Stimulated activated CD4-positive, alpha-beta T cell treated with anti-CD3 and anti-CD28 coated beads, Interleukin-2, amount 100 ng/mL, for 4 hours (primary cell): Measurements from ENCODE around the gene COL6A1.
"Not testable (repeated sequence)": the region's sequence is repeated elsewhere in the genome, so short reads cannot be mapped to it uniquely, and the experiment has no call there.

Source experiments
- DNase-seq: peaks from one replicate; pipeline ENCODE4 v3.0.0-alpha.2; 2020; ENCODE audit warnings: low read depth

The COL6A1 gene

DNA sequence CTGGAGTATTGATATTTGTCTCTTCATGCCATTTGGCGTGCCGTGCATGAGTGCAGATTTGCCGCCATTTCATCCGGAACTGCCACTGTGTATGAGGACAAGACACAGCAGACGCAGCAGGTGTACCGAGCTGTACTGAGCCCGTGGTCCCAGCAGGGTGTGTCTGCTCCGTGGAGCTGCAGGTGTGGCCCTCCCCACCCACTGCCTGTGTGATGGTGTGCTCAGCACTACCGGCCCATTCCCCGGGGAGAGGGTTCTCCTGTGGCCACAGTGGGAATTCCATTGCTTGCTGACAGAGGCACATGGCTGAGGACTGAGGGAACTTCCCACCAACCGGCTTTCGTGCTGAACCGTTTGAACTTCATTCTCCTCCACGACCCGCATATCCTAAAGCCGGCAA is 34.3 kb upstream of the COL6A1 start:
- DNase-seq, result no peak

DNA sequence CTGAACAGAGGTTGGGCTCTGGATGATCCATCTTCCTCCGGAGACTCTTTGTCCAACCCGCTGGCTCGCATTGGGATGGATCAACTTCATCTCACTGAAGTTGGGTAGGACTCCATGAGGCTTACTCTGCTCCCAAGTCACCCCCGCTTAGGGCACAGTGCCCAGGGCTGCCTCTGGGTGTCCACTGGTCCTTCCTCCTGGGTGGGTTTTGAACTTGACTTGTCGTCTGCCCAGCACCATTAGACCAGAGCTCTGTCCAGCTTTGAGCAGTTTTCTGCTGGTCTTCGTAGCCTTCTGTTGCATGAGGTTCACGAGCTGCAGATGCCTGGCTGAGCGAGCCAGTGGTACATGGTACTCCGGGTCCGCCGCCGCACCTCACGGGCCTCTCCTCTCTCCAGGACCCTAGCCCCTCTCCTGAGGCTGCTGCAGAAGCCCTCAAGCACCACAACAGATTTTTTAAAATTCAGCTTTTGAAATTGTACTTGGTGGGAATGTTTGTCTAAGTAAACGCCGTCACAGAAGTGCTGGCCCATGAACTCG is 33.8 kb upstream of the COL6A1 start:
- no peak for DNase-seq

DNA sequence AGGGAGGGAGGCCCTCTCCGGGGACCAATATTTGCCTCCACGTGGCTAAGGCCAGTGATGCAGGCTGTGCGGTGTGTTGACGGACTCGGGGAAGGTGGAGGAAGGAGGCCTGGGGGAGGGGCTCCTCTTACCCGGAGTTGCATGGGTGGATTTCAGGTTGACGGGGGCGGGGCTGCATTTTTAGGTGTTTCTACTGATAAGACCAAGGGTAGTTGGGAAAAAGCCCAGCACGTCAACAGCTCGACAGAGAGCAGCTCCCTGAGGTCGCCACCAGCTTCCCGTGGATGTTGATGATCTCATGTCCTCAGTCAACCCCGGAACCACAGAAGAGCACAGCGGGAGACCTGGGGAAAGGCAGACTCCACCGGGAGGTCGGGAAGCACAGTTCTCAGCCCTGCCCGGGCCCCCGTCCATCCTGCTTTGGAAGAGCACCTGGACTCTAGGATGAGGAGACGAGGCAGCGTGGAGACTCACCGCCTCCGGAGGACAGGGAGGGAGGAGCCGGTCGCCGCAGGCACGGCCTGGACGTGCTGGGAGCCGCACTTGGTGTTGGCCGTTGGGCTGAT is 32.9 kb upstream of the COL6A1 start:
- DNase-seq, result no peak

DNA sequence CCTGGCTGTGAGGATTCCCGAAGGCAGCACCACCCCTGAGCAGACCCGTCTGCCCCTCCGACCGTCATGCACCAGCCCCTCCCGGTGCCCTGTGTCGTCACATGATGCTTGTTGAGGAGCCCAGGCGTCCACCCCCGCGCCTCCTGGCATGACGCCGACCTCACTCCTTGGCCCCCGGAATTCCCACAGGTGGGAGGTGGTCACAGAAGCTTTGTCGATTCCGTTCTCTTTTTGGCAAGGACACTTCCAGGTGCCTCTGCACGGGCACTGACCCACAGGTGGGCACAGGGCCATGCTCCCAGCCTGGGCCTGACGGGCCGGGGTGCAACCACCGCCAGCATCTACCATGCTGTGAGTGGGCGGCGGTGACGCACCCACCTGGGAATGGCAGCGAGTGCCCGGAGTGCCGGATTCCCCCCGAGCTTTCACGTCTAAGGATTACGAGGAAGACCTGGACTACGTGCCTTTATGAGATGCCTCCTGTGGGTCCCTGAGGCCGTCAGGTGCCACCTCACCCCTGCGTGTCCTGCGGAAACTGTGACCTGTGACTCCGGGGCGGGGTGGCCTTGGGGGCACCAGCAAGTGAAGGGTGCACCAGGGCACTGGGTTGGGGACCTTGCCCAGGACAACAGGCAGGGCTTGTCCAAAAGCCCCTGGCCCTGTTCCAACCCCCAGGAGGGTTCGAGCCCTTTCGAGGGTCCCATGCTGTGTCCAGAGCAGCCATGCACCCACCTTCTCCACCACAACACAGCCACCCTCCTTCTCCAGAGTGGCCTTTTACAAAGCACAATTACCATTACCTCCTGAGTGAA is 31.4 kb upstream of the COL6A1 start:
- DNase-seq, result no peak

DNA sequence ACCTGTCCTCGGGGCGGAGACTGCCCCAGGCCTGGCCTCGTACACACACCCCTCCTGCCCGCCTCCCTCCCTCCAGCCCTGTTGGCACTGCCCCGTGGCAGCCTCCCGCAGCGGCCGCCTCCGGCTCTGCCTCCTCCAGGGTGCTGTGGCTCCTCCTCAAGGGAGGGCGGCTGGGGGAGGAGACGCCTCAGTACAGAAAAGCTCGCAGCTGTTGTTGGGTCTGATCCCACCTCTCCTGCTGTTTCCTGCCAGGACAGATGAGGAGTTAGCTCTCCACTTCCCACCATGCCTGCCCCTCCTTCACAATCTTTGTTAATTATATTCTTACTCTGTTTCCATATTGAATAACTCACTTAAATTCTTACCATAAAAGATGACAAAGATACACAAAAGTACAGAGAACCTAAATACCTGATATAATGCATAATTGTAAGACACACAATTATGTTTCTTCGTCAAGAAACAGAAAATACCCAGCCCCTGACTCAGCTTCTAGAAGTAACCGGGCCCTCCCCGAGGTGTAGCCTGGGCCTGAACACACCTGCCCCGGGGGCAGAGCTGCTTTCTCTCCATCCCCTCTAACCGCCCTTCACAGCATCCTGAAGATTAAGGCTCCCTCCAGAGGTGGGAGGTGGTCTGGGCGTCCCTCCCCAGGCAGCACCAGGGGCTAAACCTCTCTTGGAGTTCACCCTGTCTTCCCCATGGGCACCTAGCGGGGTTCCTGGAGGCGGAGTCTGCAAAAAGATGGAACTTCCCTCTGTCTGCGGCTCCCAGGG is 30.6 kb upstream of the COL6A1 start:
- DNase-seq, result no peak

DNA sequence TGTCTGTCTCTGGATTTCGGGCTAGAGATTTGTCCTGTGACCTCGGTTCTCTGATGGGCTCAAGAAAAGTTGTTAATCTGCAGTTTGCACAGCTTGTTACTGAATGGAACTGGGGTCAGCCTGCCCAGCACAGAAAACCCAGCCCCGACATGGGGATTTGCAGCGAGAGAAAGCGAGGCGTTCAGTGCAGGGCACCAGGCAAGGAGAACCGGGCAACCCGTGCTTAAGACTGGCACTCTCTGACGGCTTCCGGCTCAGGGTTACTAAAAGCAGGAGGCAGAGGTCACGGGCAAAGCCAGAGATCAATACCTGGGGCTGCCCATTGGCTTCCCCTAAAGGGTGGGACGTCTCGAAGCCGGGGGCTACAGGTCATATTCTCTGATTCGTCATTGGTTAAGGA is 29.9 kb upstream of the COL6A1 start:
- DNase-seq, result no peak

DNA sequence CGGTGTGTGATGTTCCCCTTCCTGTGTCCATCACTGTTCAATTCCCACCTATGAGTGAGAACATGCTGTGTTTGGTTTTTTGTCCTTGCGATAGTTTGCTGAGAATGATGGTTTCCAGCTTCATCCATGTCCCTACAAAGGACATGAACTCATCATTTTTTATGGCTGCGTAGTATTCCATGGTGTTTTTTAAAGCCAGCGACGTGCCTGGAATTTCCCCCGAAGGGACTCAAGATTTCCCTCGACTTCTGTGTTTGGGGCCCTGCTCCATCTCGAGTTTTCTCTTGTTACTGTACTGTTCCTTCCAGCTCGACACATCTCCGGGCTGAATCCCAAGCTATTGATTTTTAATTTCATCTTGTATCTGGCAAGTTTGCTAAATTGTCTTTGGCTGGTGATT is 29.0 kb upstream of the COL6A1 start:
- DNase-seq, result not testable (repeated sequence)

DNA sequence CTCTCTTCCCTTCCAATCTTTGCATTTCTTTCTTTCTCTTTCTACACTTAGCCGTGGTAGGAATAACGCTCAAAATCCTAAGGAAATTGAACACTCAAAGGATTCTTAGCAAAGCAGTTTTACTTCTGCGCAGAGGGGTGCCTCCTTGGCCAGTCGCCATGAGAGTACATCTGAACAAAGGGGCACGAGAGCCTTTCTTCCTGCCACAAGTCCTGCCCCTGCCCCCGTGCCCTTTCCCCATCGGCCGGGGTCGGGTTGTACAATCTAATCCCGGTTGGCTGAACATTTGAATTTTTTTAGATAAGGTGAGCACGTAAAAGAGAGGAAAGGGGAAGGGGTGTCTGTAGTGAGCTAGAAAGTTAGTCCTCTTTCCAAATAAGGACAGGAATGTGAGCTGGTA is 28.6 kb upstream of the COL6A1 start:
- no peak for DNase-seq

DNA sequence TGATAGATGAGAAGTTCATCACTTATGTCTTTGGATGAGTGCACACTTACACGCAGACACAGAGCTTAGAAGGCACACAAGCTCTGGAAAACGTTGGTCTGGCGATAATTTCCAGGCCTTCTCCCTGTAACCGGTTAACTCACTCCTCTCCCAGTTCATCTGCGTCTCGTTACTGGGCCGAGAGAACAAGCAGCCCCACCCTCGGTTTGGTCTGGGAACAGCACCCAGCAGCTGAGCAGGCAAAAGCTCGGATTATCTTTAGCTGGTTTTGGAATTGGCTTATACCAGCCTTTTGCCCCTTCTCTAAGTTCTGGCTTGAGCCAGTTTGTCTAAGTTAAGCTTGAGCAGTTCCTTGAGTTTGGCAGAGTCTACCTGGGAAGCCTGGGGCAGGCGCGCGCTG is 27.3 kb upstream of the COL6A1 start:
- DNase-seq, result no peak

DNA sequence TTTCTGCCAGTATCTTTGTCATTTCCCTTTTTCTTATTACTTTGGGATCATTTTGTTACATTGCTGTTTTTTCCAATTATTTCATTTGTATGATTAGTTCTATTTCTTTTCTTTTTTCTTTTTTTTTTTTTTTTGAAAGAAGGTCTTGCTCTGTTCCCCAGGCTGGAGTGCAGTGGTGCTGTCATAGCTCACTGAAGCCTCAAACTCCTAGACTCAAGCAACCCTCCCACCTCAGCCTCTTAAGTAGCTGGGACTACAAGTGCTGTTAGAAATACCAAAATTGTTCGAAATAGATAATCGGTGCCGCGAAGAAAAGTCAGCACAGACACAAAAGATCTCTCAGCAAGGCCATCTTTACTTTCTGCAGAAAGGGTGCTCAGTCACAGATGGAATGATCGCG is 26.6 kb upstream of the COL6A1 start:
- DNase-seq, result no peak

DNA sequence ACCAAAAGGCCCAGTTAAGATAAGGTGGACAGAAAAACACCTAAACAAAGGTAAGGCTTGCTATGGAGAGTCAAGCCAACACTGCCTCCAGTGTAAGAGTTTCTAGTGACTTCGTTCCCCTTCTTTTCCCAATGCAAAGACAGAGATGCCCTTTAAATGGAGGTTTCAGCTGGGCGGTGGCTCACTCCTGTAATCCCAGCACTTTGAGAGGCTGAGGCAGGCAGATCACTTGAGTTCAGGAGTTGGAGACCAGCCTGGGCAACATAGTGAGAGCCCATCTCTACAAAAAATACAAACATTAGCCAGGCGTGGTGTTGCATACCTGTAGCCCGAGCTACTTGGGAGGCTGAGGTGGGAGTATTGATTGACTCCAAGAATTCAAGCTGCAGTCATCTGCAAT is 24.0 kb upstream of the COL6A1 start:
- DNase-seq, result no peak

DNA sequence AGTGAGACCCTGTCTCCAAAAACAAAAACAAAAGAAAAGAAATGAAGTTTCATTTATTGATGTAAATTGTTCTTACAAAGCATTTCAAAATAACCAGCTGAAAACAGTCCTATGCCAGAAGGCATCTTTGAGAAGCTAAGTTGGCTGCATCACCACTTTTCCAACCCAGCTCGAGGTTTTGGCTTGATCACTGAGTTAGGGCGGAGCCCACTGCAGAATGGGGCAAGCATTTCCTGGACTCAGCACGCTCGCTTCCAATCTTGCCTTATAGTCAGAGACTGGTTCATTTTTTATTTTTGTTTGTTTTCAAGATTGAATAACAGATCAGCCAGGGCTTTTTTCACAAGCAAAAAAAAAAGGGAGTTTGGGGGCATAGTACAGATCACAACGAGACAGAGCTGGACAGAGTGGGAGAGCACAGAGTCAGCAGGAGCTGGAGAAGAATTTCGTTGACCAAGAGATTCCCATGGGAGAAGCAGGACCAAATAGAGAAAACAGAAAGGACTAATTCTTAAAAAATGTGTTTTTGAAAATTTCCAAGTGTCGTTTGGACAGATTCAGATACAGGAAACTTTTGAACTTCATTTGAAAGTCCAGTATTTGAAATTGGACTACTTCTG is 23.5 kb upstream of the COL6A1 start:
- no peak for DNase-seq

DNA sequence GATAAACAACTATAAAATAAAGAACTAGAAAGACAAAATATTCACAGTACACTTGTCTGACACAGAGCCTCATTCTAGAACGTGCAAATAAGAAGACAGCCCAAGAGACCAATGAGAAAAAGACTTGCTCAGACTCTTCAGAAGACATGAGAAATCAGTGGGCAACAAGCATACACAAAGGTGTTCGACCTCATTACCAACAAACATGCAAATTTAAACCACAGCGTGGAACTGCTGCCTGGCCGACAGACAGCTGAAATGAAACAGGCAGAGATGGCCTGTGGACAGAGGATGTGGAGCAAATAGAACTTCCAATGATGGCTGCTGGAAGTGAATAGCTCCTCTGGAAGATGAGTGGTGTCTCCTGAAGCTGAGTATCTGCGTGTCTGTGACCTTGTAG is 22.4 kb upstream of the COL6A1 start:
- DNase-seq, result no peak

DNA sequence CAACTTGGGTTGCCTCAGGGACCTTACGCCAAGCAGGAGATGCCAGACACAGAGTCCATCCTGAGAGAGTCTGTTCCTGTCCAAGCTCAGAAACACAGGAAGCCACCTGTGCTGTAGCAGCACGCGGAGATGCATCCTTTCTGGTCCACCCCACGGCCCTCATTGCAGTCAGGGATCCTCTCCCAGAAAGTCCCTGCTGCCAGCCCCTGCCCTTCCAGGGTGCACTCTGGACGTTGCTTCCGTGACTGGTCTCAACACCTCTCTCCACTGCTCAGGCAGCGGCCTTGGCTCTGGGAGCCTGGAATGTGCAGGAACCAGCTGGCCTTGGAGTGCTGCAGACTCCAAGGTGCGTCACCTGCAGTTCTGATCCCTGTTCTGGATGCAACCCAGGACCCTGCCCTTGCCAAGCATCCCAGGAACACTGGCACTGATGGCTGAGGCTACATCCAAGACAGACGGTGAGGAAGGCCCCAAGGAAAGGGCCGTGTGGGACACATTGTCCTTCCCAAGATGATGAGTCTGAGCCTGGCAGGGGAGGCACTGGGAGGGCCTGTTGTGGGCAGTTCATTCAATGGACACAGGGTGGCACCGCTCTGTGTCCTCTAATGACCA is 21.7 kb upstream of the COL6A1 start:
- DNase-seq, result no peak

DNA sequence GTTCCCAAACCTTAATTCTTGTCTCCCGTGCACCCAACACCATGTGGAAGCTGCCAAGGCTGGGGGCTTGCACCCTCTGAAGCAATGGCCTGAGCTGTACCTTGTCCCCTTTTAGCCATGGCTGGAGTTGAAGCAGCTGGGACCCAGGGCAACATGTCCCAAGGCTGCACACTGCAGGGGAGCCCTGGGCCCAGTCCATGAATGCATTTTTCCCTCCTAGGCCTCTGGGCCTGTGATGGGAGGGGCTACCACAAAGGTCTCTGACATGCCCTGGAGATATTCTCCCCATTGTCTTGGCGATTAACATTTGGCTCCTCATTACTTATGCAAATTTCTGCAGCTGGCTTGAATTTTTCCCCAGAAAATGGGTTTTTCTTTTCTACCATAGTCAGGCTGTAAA is 20.2 kb upstream of the COL6A1 start:
- not testable (repeated sequence) for DNase-seq

DNA sequence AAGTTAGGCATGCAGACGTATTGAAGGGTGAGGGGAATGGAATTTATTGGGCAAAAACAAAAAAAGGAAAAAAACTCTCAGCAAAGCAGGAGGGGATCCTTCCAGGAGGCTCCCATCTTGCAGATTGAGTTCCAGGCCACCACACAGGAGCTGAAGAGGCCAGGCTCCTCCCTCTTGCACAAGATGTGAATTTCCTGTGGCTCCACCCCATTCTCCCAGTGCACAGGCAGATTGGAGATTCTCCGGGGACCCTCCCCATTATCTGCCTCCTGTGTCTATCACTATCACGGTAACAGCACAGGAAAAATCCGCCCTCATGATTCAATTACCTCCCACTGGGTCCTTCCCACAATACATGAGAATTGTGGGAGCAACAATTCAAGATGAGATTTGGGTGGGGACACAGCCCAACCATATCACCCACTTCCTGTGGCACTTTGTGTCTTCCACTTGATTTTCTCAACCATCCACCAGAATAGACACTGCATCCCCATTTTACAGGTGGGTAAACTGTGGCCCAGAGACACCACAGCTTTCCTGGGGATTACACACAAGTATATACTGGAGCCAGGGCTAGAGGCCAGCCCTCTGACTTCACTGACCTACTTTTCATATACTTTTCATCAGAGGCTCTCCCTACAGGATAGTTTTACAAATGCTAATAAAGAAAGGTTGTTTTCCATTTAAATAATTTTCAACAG is 18.9 kb upstream of the COL6A1 start:
- no peak for DNase-seq

DNA sequence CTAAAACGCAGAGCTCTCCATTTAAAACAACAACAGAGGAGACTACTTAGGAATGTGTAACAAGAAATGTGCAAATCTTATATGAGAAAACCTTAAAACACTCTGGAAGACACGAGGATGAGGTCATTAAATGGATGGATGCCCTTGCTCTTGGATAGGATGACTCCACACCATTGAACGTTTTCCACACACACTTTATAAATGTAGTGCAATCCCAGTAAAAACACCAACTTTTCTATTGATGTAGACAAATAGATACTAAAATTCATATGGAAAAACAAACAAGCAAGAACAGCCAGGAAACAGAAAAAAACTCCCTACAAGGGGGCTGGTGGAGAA is 18.4 kb upstream of the COL6A1 start:
- DNase-seq, result no peak

DNA sequence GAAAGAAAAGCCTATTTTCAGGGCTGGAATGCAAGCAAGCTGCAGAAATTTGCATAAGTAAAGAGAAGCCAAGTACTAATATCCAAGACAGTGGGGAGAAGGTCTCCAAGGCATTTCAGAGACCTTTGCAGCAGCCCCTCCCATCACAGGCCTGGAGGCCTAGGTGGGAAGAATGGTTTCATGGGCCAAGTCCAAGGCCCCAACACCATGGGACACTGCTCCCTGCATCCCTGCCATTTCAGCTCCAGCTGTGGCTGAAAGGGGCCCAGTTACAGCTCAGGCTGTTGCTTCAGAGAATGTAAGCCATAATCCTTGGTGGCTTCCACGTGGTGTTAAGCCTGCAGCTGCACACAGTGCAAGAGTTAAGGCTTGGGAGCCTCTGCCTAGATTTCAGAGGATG is 16.9 kb upstream of the COL6A1 start:
- no peak for DNase-seq

DNA sequence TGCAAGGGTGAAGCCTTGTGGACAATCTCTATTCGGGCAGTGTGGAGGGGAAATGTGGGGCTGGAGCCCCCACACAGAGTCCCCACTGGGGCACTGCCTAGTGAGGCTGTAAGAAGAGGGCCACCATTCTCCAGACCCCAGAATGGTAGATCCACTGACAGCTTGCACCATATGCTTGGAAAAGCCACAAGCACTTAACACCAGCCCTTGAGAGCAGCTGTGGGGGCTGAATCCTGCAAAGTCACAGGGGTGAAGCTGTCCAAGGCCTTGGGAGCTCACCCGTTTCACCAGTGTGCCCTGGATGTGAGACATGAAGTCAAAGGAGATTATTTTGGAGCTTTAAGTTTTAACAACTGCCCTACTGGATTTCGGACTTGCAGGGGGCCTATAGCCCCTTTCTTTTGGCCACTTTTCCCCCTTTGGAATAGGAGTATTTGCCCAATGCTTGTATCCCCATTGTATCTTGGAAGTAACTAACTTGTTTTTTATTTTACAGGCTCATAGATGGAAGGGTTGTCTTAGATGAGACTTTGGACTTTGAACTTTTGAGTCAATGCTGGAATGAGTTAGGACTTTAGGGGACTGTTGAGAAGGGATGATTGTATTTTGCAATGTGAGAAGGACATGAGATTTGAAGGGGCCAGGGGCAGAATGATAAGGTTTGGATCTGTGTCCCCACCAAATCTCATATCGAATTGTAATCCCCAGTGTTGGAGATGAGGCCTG is 16.3 kb upstream of the COL6A1 start:
- DNase-seq, result no peak

DNA sequence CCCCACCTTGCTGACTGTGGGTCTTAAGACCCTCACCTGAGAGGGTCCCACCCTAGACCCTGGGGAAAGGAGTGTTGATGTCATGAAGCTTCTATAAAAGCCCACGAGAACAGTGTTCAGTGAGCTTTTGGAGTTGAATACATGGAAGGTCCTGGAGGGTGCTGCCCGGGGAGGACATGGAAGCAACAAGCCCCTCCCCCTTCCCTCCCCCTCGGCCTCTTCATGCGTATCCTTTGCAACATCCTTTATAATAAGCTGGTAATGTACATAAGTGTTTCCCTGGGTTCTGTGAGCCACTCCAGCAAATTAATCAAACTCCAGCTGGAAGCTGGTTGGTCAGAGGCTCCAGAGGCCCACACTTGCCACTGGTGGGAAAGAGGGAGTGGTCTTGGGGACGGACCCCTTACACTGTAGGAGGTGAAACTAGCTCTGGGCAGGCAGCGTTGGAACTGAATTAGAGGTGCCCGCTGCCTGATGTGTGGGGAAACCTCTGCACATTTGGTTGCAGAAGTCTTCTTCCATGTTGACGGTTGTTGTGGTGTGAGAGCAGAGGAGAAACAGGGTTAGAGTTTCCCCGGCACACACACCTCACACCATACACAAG is 14.7 kb upstream of the COL6A1 start:
- no peak for DNase-seq
